ENCODE measurements around the gene RPS18. TPM values are rescaled to one million over a fixed set of nuclear protein-coding genes. Genes with fewer than 3 reads are reported as not detected.

The RPS18 gene
- total RNA-seq, 1 donor from 2014 or later, result 950 TPM

- Histone ChIP-seq H3K36me3 (peaks cover 65% of the 10 kb centered on the region), H3K4me1 (peaks cover 34% of the 10 kb centered on the region), H3K4me3 (peak overlapping the region; percentile 83), H3K27me3 (ENCODE audit: low read depth) (no peaks in the 10 kb centered on the region), H3K9me3 (replicated peaks) (no peaks in the 10 kb centered on the region), H3K27ac (replicated peaks) (peak overlapping the region; percentile 93)
- DNase-seq, result no peak
- intact Hi-C loops (cut with micrococcal nuclease), result no loop called here
- TF ChIP-seq CTCF (IDR thresholded peaks at IDR 0.05; ENCODE audit: borderline replicate concordance), result no peak
Measured at GRCh38 chr6:33289784-33290315, 18.0 kb downstream of the RPS18 start.

- no peak for DNase-seq
- no peaks in the 10 kb centered on the region for H3K9me3 ChIP-seq (replicated peaks)
- no peak overlapping the region for H3K27ac ChIP-seq (replicated peaks)
- H3K36me3 ChIP-seq, result peaks cover 65% of the 10 kb centered on the region
- intact Hi-C loops (cut with micrococcal nuclease), result no loop called here
- H3K4me3 ChIP-seq, result peak overlapping the region; percentile 83
- H3K4me1 ChIP-seq, result peaks cover 34% of the 10 kb centered on the region
- no peak for TF ChIP-seq CTCF (IDR thresholded peaks at IDR 0.05; ENCODE audit: borderline replicate concordance)
- no peaks in the 10 kb centered on the region for H3K27me3 ChIP-seq (ENCODE audit: low read depth)
Measured at GRCh38 chr6:33290459-33290858, 18.6 kb downstream of the RPS18 start.

GRCh38 chr6:33292996-33293682, 21.3 kb downstream of the RPS18 start:
- Histone ChIP-seq H3K27me3 (ENCODE audit: low read depth) (no peaks in the 10 kb centered on the region), H3K9me3 (replicated peaks) (no peaks in the 10 kb centered on the region), H3K36me3 (peaks cover 55% of the 10 kb centered on the region), H3K4me3 (no peak overlapping the region), H3K27ac (replicated peaks) (no peak overlapping the region), H3K4me1 (peaks cover 46% of the 10 kb centered on the region)
- no peak for DNase-seq
- intact Hi-C loops (cut with micrococcal nuclease), result no loop called here
- TF ChIP-seq CTCF (IDR thresholded peaks at IDR 0.05; ENCODE audit: borderline replicate concordance), result no peak

GRCh38 chr6:33294086-33294823, 22.4 kb downstream of the RPS18 start:
- intact Hi-C loops (cut with micrococcal nuclease), result no loop called here
- Histone ChIP-seq H3K36me3 (peaks cover 55% of the 10 kb centered on the region), H3K27me3 (ENCODE audit: low read depth) (no peaks in the 10 kb centered on the region), H3K4me1 (peaks cover 47% of the 10 kb centered on the region), H3K4me3 (no peak overlapping the region), H3K27ac (replicated peaks) (no peak overlapping the region), H3K9me3 (replicated peaks) (no peaks in the 10 kb centered on the region)
- TF ChIP-seq CTCF (IDR thresholded peaks at IDR 0.05; ENCODE audit: borderline replicate concordance), result no peak
- DNase-seq, result no peak

GRCh38 chr6:33295621-33296369, 23.9 kb downstream of the RPS18 start:
- peaks cover 55% of the 10 kb centered on the region for H3K36me3 ChIP-seq
- H3K4me3 ChIP-seq, result no peak overlapping the region
- DNase-seq, result no peak
- intact Hi-C loops (cut with micrococcal nuclease), result no loop called here
- no peak for TF ChIP-seq CTCF (IDR thresholded peaks at IDR 0.05; ENCODE audit: borderline replicate concordance)
- H3K27ac ChIP-seq (replicated peaks), result no peak overlapping the region
- peaks cover 49% of the 10 kb centered on the region for H3K4me1 ChIP-seq
- H3K27me3 ChIP-seq (ENCODE audit: low read depth), result no peaks in the 10 kb centered on the region
- H3K9me3 ChIP-seq (replicated peaks), result no peaks in the 10 kb centered on the region
